GM21717 (cell line): ENCODE results near the gene RRP1B.

Experiments
- ATAC-seq: cut with Tn5 transposase; IDR thresholded peaks from one replicate; pipeline ENCODE4 v1.9.1; 2021; ENCODE audit warnings: mild to moderate bottlenecking, moderate library complexity; ENCODE audit not compliant: unreplicated experiment

Gene RRP1B

DNA sequence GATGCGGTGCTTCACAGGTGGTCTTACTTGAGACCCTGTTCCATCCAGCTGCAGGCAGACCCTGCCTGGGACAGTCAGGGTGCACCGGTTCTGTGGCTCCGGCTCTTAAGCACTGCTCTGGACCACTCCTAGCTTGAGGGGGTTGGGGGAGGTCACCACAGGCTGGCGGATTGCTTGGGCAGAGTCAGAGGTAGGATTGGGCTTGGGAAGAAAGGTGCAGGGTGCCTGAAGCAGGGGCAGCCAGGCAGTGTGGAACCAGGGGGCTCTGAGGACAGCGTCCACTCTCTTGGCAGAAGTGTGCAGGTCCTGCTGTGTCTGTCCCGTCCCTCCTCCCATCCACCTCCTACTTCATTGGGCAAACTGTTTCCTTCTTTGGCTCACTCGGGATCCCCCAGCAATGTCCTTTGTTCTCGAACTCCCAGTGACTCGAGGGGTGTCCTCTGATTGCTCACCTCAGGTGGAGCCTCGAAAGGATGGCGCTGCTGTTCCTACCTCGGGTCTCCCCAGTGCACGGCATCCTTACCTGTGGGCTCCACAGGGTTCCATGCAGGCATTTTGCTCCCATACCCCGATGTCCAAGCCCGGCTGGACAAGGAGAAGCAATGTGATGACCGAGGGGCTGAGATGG lies 61.3 kb downstream of the RRP1B start:
- ATAC-seq = no peak

DNA sequence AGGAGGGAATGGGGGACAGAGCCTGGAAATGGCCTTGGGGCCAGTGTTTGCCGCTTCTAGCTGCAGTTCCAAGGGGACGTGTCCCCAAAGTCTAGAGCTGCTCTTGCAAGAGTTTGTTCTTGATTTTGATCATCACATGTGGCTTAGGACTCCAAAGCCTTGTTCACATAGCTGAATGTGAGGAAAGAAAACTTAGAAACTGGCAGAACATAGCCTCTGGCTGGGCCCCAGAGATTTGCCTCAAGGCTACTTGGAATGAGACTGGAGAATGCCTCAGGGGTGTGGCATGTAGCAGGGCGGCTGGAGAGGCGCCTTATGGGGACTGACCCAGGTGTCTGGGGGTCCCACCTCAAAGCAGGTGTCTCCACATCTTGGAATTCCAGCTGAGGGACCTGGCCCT lies 61.8 kb downstream of the RRP1B start:
- no peak for ATAC-seq

DNA sequence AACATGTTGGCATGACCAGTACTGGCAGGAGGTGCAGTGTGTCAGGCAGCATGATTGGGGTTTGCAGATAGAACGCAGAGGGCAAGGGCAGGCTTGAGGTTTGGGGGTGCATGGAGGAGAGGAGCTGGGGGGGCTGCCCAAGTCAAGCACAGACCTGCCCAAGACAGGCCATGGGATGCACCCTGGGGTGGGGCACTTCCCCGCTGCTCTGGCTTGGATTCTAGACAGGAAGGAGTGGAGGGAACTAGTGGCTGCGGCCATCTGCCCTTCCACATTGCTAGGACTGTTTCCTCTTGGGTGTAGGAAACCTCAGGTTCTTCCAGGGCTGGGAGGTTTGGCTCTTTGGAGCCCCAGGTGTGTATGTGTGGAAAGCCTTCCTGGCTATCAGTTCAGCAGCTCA lies 62.6 kb downstream of the RRP1B start:
- no peak for ATAC-seq

DNA sequence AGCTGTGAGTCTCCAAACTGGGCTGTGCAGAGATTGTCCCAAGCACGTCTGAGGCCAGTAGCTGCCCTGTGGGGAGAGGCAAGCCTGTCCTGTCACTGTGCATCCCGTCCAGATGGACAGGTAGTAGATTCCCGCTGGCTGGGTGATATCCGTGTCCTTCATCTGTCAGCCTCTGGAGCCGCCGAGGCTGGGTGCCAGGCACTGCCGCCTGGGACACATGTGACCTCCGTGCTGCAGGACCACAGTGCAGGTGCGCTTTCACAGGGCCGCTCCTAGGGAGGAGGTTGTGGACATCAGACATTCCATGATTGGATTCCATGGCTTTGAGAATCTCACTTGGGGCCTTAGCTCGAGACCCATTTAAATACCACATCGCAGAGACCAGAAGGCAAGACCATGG lies 64.3 kb downstream of the RRP1B start:
- no peak for ATAC-seq

DNA sequence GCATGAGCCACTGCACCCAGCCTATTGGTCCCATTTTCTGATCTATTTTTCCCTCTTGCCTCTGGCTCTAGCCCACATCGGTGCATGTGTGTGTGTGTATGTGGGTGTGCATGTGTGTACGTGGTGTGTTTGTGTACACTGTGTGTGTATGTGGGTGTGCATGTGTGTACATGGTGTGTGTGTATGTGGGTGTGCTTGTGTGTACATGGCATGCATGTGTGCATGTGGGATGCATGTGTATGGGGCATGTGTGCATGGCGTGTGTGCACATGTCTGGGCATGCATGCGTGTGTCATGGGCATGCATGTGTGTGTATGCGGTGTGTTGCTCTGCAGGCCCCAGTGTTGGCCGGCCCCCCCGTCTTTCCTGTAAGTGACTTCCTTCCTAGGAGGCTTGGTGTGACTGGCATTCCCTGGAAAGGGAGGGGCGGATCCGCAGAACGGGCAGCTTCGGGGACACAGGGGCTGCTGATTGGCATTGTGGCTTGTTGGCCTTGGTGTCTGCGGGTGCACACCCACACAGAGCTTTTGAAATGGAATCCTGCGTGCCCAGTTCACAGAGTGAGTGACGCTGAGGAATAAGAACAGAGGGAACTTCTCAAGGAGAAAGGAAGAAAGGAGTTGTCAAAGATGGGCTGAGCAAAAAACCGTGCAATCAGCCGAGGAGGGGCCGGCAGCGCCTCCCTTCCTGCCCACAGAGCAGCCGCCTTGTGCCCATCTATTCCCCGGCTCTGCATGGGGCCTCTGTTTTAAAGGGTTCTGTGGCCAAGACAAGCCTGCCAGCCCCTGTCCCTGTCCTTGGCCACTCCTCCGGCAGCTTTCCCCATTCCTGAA lies 67.5 kb downstream of the RRP1B start:
- no peak for ATAC-seq

DNA sequence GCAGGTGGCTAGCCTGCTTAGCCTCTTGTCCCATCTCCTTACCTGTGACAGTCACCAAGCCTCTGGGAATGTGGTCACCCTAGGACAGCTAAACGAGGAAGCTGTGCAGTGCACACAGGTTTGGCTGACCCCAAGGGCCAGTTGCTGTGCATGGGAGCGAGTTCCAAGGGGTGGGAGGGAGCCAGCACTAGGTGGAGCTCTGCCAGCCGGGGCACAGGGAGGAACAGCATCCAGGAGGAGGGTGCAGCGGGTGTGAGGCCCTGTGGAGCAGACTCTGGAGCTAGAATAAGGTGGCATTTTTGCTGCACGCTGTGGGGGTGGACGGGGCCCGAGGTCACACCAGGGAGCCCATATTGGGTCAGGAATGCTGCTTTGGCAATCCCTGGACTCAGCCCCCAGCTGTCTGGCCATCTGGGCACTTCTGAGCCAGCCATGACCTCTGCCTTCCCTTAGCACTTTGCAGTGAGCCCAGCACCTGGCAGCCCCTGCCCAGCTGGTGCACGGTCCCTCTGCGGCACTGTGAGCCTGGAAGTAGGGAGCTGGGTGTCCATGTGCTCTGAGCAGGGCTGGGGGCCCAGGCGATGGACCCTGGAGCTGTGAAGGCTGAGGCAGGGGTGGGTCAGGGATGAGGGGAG lies 68.3 kb downstream of the RRP1B start:
- no peak for ATAC-seq

DNA sequence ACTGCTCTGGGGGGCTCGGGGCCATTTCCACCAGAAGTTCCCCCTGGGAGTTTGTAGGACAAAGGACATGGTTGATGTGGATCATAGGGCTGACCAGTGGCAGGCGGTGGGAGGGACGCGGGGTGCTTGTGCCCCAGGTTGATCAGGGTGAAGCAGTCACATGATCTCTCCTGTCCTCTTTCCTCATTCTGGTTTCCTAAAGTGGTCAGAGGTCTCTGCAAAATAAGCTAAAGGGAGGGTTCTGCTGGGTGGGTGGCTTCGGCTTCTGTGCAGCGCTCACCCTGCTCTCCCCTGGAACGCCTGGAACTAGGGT lies 68.8 kb downstream of the RRP1B start:
- ATAC-seq = no peak

DNA sequence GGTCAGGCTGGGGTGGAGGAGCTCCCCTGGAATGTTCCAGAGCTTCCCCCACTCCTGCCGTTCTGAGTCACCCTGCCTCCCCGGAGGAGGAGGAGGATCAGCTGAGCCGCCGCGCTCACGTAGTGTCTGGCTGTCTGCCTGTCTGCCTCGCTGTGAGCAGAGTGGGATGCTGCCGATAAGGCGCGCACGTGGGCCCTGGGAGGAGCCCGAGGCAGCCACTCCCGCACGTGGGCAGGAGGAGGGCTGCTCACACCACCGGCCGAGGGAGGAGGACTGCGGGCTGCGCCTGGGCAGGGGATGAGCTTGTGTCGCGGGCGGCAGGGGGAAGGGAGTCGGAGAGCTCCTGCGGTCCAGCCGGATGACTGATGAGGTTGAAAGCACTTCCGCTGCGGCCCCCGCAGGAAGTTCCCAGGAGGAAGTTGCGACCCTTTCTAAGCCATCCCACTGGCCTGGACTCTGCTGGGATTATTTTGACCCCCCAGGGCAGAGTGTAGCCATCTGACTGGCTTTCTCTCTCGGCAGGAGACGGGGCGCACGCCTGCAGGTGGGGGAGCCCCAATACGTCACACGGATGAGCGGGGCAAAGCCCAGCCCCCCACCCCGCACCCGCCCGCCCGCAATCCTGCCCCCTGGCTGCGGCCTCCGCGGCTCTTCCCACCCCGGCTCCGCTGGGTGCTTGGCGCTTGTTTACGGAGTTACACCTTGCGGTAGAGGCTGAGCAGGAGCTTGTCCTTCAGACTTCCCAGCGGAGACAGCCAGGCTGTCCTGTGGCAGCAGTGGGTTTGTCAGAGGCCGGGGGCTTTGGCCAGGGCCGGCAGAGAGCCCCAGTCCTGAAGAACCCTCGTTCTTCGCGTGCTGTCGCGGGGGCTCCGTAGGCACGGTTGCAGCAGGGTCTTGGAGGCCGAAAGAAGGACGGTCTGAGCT lies 69.4 kb downstream of the RRP1B start:
- ATAC-seq = peak; percentile 57

DNA sequence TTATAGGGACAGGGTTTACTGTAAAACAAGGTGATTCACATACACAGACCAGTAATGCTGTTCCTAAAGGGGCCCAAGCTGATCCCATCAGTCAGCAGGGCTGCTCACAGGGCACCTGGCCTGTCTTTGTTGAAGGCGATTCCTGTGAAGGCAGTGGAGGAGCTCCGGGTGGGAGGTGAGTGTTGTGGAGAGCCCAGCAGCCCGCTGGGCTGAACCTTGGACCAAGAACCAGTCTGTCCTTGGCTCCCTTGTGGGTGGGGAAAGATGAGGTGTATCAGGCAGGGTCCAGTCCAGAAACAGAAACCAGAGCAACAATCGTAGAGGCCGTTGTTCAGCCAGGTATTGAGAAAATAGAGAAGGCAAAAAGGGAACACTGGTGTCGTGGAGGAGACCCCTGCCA lies 72.1 kb downstream of the RRP1B start:
- ATAC-seq = no peak

DNA sequence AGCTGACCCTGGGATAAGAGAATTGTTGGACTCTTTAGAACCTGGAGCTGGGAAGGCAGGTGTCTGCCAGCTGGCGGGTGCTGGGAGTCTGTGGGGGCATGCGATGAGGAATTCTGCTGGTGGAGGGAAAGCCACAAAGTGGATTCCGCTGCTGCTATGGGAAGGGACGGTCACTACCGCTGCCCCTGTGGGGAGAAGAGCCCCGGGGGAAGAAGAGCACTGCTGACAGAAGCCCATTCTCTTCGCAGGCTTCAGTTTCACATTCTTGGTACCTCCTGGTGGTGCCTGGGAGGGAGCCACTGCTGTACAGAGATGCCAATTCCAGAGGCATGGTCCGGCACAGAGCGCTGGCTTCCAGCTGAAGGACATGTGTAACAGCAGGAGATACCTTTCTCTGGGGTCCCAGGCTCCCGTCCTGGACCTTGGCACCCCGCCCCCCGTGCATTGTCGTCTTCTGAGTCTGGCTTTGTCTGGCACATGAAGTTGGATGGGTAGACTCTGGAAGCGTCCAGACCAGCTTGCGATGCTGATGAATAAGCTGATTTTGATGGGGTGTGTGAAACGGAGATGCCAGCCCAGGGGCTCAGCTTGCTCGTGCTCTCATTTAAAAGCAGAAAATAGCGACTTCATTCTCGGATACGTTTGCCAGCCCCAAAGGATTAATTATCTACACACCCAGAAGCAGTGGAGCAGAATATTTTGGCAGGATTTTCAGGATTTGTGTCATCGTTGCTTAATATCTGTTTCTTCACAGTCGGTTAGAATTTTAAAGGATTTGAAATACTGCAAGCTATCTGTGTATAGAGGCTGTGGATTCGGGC lies 72.7 kb downstream of the RRP1B start:
- ATAC-seq = no peak

DNA sequence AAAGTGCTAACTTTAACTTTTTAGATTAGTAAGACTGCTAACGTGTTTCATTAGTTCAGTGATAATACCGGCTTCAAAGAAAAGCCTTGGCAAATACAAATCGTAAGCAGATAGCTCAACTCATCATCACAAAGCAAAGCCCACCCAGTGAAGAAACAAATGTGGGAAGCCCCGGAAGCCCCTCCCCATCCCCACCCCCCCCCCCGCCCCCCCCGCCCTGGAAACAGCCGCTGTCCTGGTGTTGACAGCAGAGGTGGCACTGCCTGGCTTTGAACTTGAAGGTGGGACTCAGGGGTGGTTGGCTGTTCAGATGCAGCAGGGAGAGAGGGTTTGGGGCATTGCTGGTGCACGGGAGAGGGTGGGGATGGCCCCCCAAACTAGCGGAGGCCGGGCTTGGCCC lies 73.7 kb downstream of the RRP1B start:
- ATAC-seq = no peak

DNA sequence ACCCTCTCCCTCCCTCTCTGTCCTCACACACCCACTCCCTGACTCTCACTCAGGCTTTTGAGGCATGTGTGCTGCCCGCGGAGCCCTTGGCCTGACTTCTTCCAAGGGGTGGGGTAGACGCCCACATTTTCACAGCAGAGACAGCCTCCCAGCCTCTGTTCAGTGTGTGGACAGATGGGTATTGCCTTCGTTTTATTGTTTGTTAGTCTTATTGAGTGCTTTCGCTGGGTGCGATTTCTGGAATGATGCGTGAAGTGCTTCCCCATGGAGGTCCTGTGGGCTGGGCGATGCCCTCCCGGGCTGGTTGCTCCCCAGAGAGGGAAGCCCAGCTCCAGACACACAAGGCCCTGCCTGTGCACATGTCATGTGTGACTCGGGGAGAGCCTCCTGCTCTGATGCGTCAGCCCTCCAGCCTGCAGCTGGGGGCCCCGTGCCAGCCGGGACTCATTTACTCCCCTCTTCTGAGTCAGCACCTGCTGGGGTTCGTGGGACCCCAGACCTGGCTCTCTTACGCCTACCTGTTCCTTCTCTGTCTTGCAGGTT lies 74.2 kb downstream of the RRP1B start:
- ATAC-seq = no peak

DNA sequence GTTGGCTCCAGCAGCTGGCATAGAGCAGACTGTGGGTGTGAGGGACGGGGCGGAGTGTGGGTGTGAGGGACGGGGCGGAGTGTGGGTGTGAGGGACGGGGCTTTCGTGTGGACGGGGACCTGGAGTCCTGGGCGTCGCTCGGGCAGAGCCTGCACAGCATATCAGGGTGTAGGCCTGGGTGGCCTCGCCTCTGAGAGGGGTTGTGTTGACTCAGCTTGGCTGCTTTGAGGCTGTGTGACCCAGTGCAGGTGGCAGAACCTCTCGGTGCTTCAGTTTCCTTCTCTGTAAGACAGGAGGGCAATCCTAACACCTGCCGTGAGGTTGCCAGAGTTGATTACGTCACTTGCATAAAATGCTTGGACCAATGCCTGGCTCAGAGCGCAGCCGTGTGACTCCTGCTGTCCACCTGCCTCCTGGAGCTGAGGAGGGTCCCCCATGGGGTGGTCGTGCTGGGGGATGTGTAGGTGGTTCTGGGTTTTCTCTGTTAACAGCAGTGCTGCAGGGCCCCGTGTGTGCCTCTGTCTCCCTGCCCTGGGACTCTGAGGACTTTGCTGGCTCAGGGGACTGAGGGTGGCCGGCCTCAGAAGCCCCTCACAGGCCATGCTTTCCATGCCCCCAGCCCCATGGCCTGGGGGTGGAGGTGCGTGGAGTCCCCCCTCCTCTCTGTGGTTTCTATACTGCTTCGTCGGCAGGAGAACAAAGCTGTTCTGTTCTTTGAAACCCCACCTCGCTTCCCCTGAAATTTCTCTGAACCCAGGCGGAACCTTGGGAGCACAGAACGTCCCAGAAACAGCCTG lies 75.0 kb downstream of the RRP1B start:
- no peak for ATAC-seq

DNA sequence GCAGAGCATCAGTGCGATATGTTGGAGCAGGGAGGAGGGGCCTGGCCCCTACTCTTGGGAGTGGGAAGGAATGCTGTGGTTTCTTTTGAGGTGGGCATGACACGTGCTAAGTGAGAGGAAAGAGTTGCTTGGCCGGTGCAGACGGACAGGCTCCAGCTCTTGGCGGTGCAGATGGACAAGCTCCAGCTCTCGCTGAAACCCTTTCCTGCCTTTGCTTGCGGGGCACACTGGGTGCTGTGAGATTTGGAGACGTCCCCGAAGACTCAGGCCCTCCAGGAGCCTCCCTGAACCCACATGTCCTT lies 75.5 kb downstream of the RRP1B start:
- no peak for ATAC-seq

DNA sequence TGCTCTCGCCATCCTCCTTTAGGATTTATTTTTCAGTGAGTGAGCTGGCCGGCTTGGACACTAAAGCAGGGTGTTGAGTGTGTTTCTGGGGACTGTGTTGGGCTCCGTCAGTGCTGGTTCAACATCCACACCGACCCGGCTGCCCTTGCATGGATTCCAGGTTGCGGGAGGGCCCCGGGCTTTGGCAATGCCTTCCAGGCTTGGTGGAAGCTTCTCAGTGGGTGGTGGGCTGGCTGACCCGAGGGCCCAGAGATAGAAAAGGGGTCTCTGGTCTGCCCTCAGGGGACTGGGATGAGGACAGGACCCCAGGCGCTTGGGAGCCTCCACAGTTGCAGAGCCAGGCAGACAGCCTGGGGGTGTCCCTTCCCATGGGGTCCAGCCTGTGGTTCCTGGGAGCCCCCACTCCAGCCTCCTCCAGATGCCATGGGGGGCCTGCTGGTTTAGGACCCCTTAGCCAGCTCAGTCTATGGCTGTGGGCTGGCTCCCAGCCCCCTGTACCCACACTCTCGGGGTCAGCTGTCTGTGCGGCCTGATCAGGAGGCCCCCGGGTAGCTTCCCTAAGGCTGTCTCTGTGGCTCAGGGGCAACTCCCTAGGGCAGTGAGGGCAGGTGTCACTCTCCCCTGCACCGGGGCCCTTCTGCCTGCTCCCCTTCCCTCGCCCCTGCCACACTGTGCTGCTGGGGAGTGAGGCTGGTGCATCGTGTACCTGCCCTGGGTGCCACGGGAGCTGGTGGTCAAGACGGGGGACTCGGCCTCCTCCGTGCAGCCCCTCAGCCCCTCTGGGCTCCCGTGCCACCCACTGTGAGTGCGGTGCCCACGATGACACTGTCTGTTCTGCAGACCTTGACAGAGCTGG lies 76.1 kb downstream of the RRP1B start:
- no peak for ATAC-seq

DNA sequence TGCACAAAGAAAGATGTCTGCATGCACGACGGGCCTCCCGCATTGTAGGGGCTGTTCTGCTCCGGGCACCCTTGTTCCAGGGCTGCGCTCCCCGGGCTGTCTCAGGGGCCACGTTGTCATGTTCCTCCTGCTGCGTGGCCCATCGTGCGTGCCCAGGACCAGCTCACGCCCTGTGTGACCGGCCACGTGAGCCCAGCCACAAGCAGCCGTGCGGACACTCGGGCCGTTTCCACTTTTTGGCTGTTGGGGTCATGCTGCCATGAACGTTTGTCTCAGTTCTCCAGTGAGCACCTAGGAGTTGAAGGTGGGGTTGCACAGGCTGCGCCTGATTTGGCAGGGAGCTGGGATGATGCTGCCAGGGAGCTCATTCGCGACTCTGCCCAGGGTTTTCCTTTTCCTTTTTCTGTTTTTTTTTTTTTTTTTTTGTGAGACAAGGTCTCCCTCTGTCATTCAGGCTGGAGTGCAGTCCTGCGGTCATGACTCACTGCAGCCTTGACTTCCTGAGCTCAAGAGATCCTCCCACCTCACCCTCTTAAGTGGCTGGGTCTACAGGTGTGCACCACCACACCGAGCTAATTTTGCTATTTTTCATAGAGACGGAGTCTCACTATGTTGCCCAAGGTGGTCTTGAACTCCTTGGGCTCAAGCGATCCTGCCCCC lies 77.0 kb downstream of the RRP1B start:
- ATAC-seq = no peak

DNA sequence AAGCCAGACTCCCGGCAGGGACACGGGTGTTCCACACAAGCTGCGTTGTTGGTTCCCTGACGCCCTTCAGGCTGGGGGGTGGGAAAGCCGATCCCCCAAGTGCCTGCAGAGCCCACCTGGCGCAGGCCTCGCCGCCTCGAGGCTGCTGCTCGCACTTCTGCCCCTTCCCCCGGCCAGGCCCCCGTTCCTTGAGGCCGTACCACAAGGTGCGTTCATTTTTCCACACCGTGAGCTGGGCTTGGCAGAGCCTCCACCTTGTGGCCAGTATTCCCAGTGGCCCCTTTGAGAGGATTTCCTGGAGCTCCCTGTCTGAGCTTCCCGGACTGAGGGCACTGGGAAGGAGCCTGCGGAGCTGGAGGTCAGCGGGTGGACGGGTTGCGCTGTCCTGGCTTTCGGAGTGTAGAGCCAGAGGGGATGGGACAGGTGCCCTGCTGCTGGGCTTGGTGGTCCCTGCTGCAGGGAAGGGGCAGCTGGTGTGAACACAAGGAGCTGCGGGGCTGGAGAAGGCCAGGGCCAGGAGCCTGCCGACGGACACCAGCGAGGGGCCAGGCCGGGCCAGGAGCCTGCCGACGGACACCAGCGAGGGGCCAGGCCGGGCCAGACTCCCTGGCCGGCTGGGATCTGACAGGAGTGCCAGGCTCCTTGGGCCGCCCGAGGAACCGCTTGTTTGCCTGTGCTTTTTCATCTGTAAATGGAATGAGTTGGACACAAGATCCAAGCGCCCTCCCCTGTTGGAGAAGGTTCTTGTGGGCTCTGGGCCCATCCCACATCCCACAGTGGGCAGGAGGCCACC lies 78.0 kb downstream of the RRP1B start:
- no peak for ATAC-seq
